K562 (cell line): ENCODE results near the gene EIF4G1. TPM values are rescaled to one million over a fixed set of nuclear protein-coding genes. Genes with fewer than 3 reads are reported as not detected.
A peak's percentile ranks its signal among the peaks of the same experiment; 100 is the strongest.

Experiments used
- CREB1 ChIP-seq, 2 experiments: sonication (generic) in 1 of 2; formaldehyde crosslinking in 1 of 2; IDR thresholded peaks; 2 replicates each; pipeline versions ENCODE4 v1.6.1 to v1.8.0; 2012 to 2022; ENCODE audit warnings: inconsistent platforms in 1 of 2, mild to moderate bottlenecking in 1 of 2, missing genetic modification reagents in 1 of 2, moderate library complexity in 1 of 2
- FOXP1 ChIP-seq: sonication (generic); formaldehyde crosslinking; IDR thresholded peaks from 2 replicates; pipeline ENCODE4 v1.8.0; 2022; ENCODE audit warnings: mild to moderate bottlenecking, missing genetic modification reagents
- HDAC1 ChIP-seq, 2 experiments: fragments of 450-650 bp; IDR thresholded peaks; 2 replicates each; pipeline ENCODE4 v1.6.1; 2016 to 2017; ENCODE audit warnings: inconsistent platforms in 1 of 2, mild to moderate bottlenecking in 1 of 2, moderate library complexity in 1 of 2
- KAT2B ChIP-seq: IDR thresholded peaks from one replicate; pipeline ENCODE4 v1.6.1; 2012; ENCODE audit warnings: low read depth, mild to moderate bottlenecking, control low read depth, inconsistent platforms, low read length, moderate library complexity
- KDM5B ChIP-seq: fragments of 200-600 bp; sonication (generic); IDR thresholded peaks from 2 replicates; pipeline ENCODE4 v1.6.1; 2012; ENCODE audit warnings: low read depth, mild to moderate bottlenecking, moderate library complexity, low read length, control low read depth, inconsistent platforms; ENCODE audit not compliant: insufficient replicate concordance
- MAZ ChIP-seq, 2 experiments: fragments of 450-650 bp in 1 of 2; sonication (generic) in 1 of 2; formaldehyde crosslinking; IDR thresholded peaks in 1 of 2; conservative IDR thresholded peaks in 1 of 2; 2 replicates each; pipeline versions ENCODE4 v1.4.0 to v1.5.0; 2020; ENCODE audit warnings: mild to moderate bottlenecking in 1 of 2, missing genetic modification reagents in 1 of 2
- NCOA2 ChIP-seq, 2 experiments: fragments of 450-650 bp; IDR thresholded peaks; 2 replicates each; pipeline ENCODE4 v1.6.1; 2018; ENCODE audit warnings: mild to moderate bottlenecking in 2 of 2, moderate library complexity in 1 of 2; ENCODE audit not compliant: partially characterized antibody in 2 of 2
- RB1 ChIP-seq: fragments of 450-650 bp; IDR thresholded peaks from 2 replicates; pipeline ENCODE4 v1.6.1; 2017; ENCODE audit warnings: low read depth, mild to moderate bottlenecking
- SMC3 ChIP-seq: conservative IDR thresholded peaks from 2 replicates; pipeline ENCODE4 v1.6.1; 2011; ENCODE audit warnings: low read depth, low read length, improper control_type of control experiment; ENCODE audit not compliant: insufficient read depth
- STAT5A ChIP-seq: IDR thresholded peaks from 2 replicates; pipeline ENCODE4 v1.6.1; 2012; ENCODE audit warnings: low read length, inconsistent platforms, borderline replicate concordance
- TAF9B ChIP-seq: fragments of 450-650 bp; IDR thresholded peaks from 2 replicates; pipeline ENCODE4 v1.6.1; 2018; ENCODE audit warnings: mild to moderate bottlenecking; ENCODE audit not compliant: partially characterized antibody
- TAL1 ChIP-seq: fragments of 450-650 bp; IDR thresholded peaks from 2 replicates; pipeline ENCODE4 v1.6.1; 2016; ENCODE audit warnings: mild to moderate bottlenecking
- polyA plus RNA-seq, 8 experiments: library from polyadenylated mRNA; depleted of rRNA in 4 of 8; stranded (reverse) in 5 of 8; unstranded in 3 of 8; fragments of >200 nt; fragmentation: Nextera tagmentation in 2 of 8; fragmentation: Illumina TruSeq in 1 of 8; extraction: Ambion mirVana in 2 of 8; extraction: Trizol in 1 of 8; gene quantifications; 2 replicates each; pipeline versions ENCODE4 v1.2.1 to v1.2.3, GENCODE V29; 2011 to 2014; ENCODE audit warnings: inconsistent platforms in 1 of 8, missing spikeins in 1 of 8
- total RNA-seq, 7 experiments: library from RNA; depleted of rRNA in 6 of 7; stranded (reverse); fragments of >200 nt in 6 of 7; fragmentation: Illumina TruSeq in 2 of 7; extraction: Trizol in 2 of 7; gene quantifications; 2 replicates each; pipeline versions ENCODE4 v1.2.1 to v1.2.3, GENCODE V29; 2011 to 2021; ENCODE audit warnings: low replicate concordance in 1 of 7
- TF ChIP-seq, protein P1 (sequence below): fragments of 250-450 bp; sonication (Bioruptor Pico); IDR thresholded peaks from 2 replicates; pipeline ENCODE4 v1.9.0; 2021; ENCODE audit warnings: mild to moderate bottlenecking, inconsistent platforms
- TF ChIP-seq, protein P2 (sequence below): sonication (generic); formaldehyde crosslinking; IDR thresholded peaks from 2 replicates; pipeline ENCODE4 v1.8.0; 2022; ENCODE audit warnings: mild to moderate bottlenecking, missing genetic modification reagents
- TF ChIP-seq, protein P3 (sequence below): sonication (generic); formaldehyde crosslinking; IDR thresholded peaks from 2 replicates; pipeline ENCODE4 v1.8.1; 2023; ENCODE audit warnings: mild to moderate bottlenecking, missing genetic modification reagents
- TF ChIP-seq, protein P4 (sequence below): fragments of 450-650 bp; IDR thresholded peaks from 2 replicates; pipeline ENCODE4 v1.6.1; 2016; ENCODE audit warnings: antibody characterized with exemption

EIF4G1 gene
- total and polyA plus RNA-seq, 9 of the 15 experiments (the other 6 are each of a cell fraction or from before 2014, with no cell fraction given): 4.6 to 505 (median 155) TPM

DNA sequence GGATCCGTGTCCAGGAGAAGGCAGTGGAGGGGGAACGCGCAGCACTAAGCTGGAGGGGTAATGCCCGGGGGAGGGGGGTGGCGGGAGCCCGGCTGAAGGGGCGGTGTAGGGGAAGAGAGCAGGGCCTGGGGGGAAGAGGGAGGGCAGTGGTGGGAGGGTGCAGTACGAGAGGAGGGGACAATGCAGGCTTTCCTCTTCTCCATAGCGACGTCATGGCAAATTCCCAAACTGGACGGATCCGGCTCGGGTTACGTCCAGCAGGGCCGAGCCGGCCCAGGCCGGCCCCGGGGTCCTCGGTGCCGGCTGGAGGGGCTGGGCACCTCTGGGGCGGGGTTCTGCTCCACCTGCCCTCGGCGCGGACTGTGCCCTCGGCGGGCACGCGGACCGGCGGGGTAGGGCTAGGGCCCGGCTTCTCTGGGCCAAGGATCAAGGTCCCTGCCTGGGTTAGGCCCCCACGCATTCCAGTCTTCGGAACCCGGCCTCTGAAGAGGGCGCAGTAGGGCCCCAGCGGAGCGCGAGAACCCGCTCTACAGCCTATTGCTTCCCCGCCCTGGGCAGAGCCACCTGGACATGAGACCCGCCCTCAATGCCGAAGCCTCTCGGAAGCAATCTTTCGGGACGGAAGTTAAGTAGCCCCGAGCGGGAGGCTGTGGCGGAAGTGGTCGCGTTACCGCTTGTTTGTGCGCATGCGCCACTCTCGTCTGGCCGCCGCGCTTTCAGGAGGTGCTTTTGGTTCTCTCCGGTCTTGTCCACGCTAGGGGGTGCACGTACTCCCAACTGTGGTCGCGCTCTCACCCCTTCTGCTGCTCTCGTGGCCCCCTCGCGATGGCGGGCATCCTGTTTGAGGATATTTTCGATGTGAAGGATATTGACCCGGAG lies 48.5 kb downstream of the EIF4G1 start (continued):
- TF ChIP-seq, protein P1, sequence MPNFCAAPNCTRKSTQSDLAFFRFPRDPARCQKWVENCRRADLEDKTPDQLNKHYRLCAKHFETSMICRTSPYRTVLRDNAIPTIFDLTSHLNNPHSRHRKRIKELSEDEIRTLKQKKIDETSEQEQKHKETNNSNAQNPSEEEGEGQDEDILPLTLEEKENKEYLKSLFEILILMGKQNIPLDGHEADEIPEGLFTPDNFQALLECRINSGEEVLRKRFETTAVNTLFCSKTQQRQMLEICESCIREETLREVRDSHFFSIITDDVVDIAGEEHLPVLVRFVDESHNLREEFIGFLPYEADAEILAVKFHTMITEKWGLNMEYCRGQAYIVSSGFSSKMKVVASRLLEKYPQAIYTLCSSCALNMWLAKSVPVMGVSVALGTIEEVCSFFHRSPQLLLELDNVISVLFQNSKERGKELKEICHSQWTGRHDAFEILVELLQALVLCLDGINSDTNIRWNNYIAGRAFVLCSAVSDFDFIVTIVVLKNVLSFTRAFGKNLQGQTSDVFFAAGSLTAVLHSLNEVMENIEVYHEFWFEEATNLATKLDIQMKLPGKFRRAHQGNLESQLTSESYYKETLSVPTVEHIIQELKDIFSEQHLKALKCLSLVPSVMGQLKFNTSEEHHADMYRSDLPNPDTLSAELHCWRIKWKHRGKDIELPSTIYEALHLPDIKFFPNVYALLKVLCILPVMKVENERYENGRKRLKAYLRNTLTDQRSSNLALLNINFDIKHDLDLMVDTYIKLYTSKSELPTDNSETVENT (CRISPR knock-in tag): no peak
- TF ChIP-seq KAT2B: peak; percentile 24
- peak; percentile 64 for TF ChIP-seq KDM5B
- TF ChIP-seq NCOA2 (IDR thresholded peaks at IDR 0.05; ENCODE audit: partially characterized antibody in 2 of 2): no peak
- TF ChIP-seq FOXP1 (CRISPR knock-in tag): 0 out of 2 replicates have a peak, but pooled peaks have one; percentile 3
- TF ChIP-seq RB1: peak; percentile 44
- TF ChIP-seq STAT5A: no peak; the same call in 1 of the 2 replicates
- TF ChIP-seq TAF9B: no peak
- TF ChIP-seq, protein P2, sequence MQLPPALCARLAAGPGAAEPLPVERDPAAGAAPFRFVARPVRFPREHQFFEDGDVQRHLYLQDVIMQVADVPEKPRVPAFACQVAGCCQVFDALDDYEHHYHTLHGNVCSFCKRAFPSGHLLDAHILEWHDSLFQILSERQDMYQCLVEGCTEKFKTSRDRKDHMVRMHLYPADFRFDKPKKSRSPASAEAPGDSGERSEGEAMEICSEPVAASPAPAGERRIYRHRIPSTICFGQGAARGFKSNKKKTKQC (CRISPR knock-in tag): no peak; the same call in 1 of the 2 replicates
- TF ChIP-seq MAZ (CRISPR knock-in tag; conservative IDR thresholded peaks at IDR 0.05 in 1 of 2, IDR thresholded peaks at IDR 0.05 in 1 of 2): peak; percentile 73 to 82
- no peak for TF ChIP-seq TAL1
- TF ChIP-seq, protein P3, sequence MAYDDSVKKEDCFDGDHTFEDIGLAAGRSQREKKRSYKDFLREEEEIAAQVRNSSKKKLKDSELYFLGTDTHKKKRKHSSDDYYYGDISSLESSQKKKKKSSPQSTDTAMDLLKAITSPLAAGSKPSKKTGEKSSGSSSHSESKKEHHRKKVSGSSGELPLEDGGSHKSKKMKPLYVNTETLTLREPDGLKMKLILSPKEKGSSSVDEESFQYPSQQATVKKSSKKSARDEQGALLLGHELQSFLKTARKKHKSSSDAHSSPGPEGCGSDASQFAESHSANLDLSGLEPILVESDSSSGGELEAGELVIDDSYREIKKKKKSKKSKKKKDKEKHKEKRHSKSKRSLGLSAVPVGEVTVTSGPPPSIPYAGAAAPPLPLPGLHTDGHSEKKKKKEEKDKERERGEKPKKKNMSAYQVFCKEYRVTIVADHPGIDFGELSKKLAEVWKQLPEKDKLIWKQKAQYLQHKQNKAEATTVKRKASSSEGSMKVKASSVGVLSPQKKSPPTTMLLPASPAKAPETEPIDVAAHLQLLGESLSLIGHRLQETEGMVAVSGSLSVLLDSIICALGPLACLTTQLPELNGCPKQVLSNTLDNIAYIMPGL (CRISPR knock-in tag): peak; percentile 62; the same call in 1 of the 2 replicates
- TF ChIP-seq CREB1 (IDR thresholded peaks at IDR 0.05): peak; percentile 18
- peak; percentile 64 for TF ChIP-seq CREB1 (CRISPR knock-in tag; IDR thresholded peaks at IDR 0.05)
- TF ChIP-seq HDAC1 (IDR thresholded peaks at IDR 0.05): peak in 1 of 2 experiments; percentile 59; a peak in 2 of 4 replicates
- peak; percentile 22; the same call in 1 of the 2 replicates for TF ChIP-seq SMC3
- TF ChIP-seq, protein P4, sequence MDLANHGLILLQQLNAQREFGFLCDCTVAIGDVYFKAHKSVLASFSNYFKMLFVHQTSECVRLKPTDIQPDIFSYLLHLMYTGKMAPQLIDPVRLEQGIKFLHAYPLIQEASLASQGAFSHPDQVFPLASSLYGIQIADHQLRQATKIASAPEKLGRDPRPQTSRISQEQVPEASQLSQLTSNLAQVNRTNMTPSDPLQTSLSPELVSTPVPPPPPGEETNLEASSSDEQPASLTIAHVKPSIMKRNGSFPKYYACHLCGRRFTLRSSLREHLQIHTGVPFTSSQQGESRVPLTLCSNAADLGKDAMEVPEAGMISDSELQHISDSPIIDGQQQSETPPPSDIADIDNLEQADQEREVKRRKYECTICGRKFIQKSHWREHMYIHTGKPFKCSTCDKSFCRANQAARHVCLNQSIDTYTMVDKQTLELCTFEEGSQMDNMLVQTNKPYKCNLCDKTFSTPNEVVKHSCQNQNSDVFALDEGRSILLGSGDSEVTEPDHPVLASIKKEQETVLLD: peak; percentile 99
